Fibroblast of mammary gland (primary cell): ENCODE data around the gene PSMC3.

Experiments used
- DNase-seq: peaks from one replicate; pipeline ENCODE4 v3.0.0-alpha.2; 2010; ENCODE audit warnings: low read depth
- H3K4me3 ChIP-seq: 2 replicates; pipeline ENCODE4 v1.5.1; 2011; ENCODE audit warnings: low read depth, mild to moderate bottlenecking, low read length, moderate library complexity; ENCODE audit not compliant: control insufficient read depth
- CTCF ChIP-seq: conservative IDR thresholded peaks from 2 replicates; pipeline ENCODE4 v1.5.1; 2011; ENCODE audit warnings: low read depth, low read length, inconsistent platforms; ENCODE audit not compliant: control insufficient read depth, insufficient read depth

PSMC3 gene

GRCh38 chr11:47403571-47403970 is 22.7 kb downstream of the PSMC3 start:
- no peak overlapping the region for H3K4me3 ChIP-seq
- DNase-seq: no peak
- TF ChIP-seq CTCF: no peak

- TF ChIP-seq CTCF: no peak
- no peak overlapping the region for H3K4me3 ChIP-seq
- DNase-seq: no peak
Observed at GRCh38 chr11:47403135-47403534, 23.1 kb downstream of the PSMC3 start.

GRCh38 chr11:47400768-47401279 is 25.4 kb downstream of the PSMC3 start:
- no peak overlapping the region for H3K4me3 ChIP-seq
- TF ChIP-seq CTCF: no peak
- no peak for DNase-seq

GRCh38 chr11:47399860-47400767 is 26.1 kb downstream of the PSMC3 start:
- no peak for DNase-seq
- TF ChIP-seq CTCF: no peak
- H3K4me3 ChIP-seq: peak overlapping the region; percentile 44

- no peak for TF ChIP-seq CTCF
- no peak for DNase-seq
Observed at GRCh38 chr11:47398551-47398950, 27.7 kb downstream of the PSMC3 start.

GRCh38 chr11:47398011-47398410 is 28.2 kb downstream of the PSMC3 start:
- no peak for TF ChIP-seq CTCF
- no peak for DNase-seq
- no peak overlapping the region for H3K4me3 ChIP-seq

More at GRCh38 chr11:47398551-47398950, 27.7 kb downstream of the PSMC3 start:
- H3K4me3 ChIP-seq: no peak overlapping the region
